Subcutaneous adipose tissue (tissue), 4 donors: ENCODE measurements around the gene ASIC2. TPM values are rescaled to one million over a fixed set of nuclear protein-coding genes. Genes with fewer than 3 reads are reported as not detected.

Experiments
- CTCF ChIP-seq: fragments of 450-650 bp; IDR thresholded peaks from one replicate; pipeline ENCODE4 v1.5.1; 2016; ENCODE audit warnings: low read depth, mild to moderate bottlenecking, control low read depth, antibody characterized with exemption, moderate library complexity
- total RNA-seq, 4 donors: library from RNA; depleted of rRNA; stranded (reverse); fragments of >200 nt; gene quantifications; one replicate each; pipeline ENCODE4 v1.1.0, GENCODE V29; 2016

Gene ASIC2
- total RNA-seq, 4 donors from 2014 or later, result not detected

- no peak for TF ChIP-seq CTCF
These were observed 193.2 kb downstream of the ASIC2 start for GRCh38 chr17:33099906-33100305.

GRCh38 chr17:33099252-33099651 lies 193.8 kb downstream of the ASIC2 start:
- TF ChIP-seq CTCF, result no peak

GRCh38 chr17:33097411-33097810 lies 195.7 kb downstream of the ASIC2 start:
- TF ChIP-seq CTCF, result no peak

- no peak for TF ChIP-seq CTCF
These were observed 196.9 kb downstream of the ASIC2 start for GRCh38 chr17:33096161-33096560.

DNA sequence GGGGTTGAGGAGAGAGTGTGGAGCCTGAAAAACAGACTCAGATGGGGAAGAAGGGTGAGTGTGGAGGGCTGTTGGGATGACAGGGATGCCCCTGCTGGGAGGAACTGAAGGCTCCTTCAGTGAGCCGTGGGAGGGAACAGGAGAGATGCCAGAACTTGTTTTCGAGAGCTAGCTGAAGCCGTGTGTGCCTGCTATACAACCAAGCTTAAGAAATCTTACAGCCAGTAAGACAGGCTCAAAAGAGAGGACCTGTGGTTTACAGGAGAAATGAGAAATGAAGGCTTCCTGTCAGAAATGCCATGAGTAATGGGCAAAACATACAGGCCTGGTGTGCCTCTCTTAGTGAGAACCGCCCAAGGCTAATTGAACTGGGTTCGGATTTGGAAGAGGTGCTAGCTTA lies 201.8 kb downstream of the ASIC2 start:
- TF ChIP-seq CTCF, result no peak

DNA sequence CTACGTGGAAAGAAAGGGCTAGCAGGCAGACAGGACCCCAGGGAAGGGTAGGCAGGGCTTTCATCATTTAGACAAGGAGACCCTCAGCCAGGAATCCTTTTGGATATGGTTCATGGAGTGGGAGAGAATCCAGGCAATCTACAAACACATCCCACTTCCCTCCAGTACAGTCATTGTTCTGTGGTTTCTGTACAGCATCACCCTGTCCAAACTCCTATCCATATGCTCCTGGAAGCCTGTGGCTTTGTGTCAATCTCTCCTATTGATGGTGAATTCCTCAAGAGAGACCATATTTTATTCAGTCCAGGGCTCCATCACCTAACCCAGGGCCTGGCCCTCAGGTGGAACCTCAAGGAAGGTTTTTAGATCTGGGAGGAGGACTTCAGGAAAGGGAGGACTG lies 202.3 kb downstream of the ASIC2 start:
- TF ChIP-seq CTCF, result no peak

- TF ChIP-seq CTCF, result no peak
These were observed 206.2 kb downstream of the ASIC2 start for GRCh38 chr17:33086878-33087277.
